GM18511 (cell line): ENCODE results near the gene SYNDIG1.

Experiments
- ATAC-seq: cut with Tn5 transposase; IDR thresholded peaks from one replicate; pipeline ENCODE4 v1.9.1; 2021; ENCODE audit warnings: mild to moderate bottlenecking, moderate library complexity; ENCODE audit not compliant: unreplicated experiment

The SYNDIG1 gene

GRCh38 chr20:24522452-24523330 lies 53.3 kb downstream of the SYNDIG1 start:
- no peak for ATAC-seq

- ATAC-seq, result no peak
Measured at GRCh38 chr20:24523661-24524060, 54.2 kb downstream of the SYNDIG1 start.

- no peak for ATAC-seq
Measured at GRCh38 chr20:24528583-24529368, 59.3 kb downstream of the SYNDIG1 start.

GRCh38 chr20:24529369-24529719 lies 59.9 kb downstream of the SYNDIG1 start:
- ATAC-seq, result no peak

GRCh38 chr20:24530131-24530680 lies 60.8 kb downstream of the SYNDIG1 start:
- no peak for ATAC-seq

GRCh38 chr20:24531202-24531601 lies 61.8 kb downstream of the SYNDIG1 start:
- ATAC-seq, result no peak

- no peak for ATAC-seq
Measured at GRCh38 chr20:24531631-24532419, 62.4 kb downstream of the SYNDIG1 start.

- no peak for ATAC-seq
Measured at GRCh38 chr20:24533449-24533848, 64.0 kb downstream of the SYNDIG1 start.

GRCh38 chr20:24534282-24534681 lies 64.9 kb downstream of the SYNDIG1 start:
- no peak for ATAC-seq

GRCh38 chr20:24535941-24536730 lies 66.7 kb downstream of the SYNDIG1 start:
- ATAC-seq, result no peak

GRCh38 chr20:24537210-24537609 lies 67.8 kb downstream of the SYNDIG1 start:
- ATAC-seq, result no peak

GRCh38 chr20:24542721-24543120 lies 73.3 kb downstream of the SYNDIG1 start:
- ATAC-seq, result no peak

- ATAC-seq, result no peak
Measured at GRCh38 chr20:24543168-24543567, 73.7 kb downstream of the SYNDIG1 start.

- no peak for ATAC-seq
Measured at GRCh38 chr20:24543741-24544140, 74.3 kb downstream of the SYNDIG1 start.

GRCh38 chr20:24544371-24544770 lies 74.9 kb downstream of the SYNDIG1 start:
- no peak for ATAC-seq

- no peak for ATAC-seq
Measured at GRCh38 chr20:24545168-24545567, 75.7 kb downstream of the SYNDIG1 start.

- ATAC-seq, result no peak
Measured at GRCh38 chr20:24546232-24546892, 76.9 kb downstream of the SYNDIG1 start.

- no peak for ATAC-seq
Measured at GRCh38 chr20:24547967-24548366, 78.5 kb downstream of the SYNDIG1 start.

- ATAC-seq, result no peak
Measured at GRCh38 chr20:24559114-24559732, 89.8 kb downstream of the SYNDIG1 start.
